Chondrocyte (in vitro differentiated cells): Measurements from ENCODE around the gene ABHD15. TPM values are rescaled to one million over a fixed set of nuclear protein-coding genes. Genes with fewer than 3 reads are reported as not detected.
A peak's percentile ranks its signal among the peaks of the same experiment; 100 is the strongest.

ENCODE experiments used
- DNase-seq: peaks from one replicate; pipeline ENCODE4 v3.0.0; 2021; ENCODE audit warnings: mixed read lengths, low spot score
- H3K27ac Mint-ChIP-seq: one replicate; pipeline ENCODE4 v1.8.0; 2021; ENCODE audit warnings: mild to moderate bottlenecking, moderate library complexity, mixed read lengths; ENCODE audit not compliant: unreplicated experiment
- H3K27me3 Mint-ChIP-seq: 2 replicates; pipeline ENCODE4 v1.8.0; 2021; ENCODE audit warnings: low read depth, mixed read lengths
- H3K36me3 Mint-ChIP-seq: 2 replicates; pipeline ENCODE4 v1.8.0; 2021; ENCODE audit warnings: low read depth, mixed read lengths
- H3K4me1 Mint-ChIP-seq: 2 replicates; pipeline ENCODE4 v1.8.0; 2021; ENCODE audit warnings: low read depth, mild to moderate bottlenecking, mixed read lengths
- H3K4me3 Mint-ChIP-seq: one replicate; pipeline ENCODE4 v1.8.0; 2021; ENCODE audit warnings: mild to moderate bottlenecking, moderate library complexity, mixed read lengths; ENCODE audit not compliant: unreplicated experiment
- H3K9me3 Mint-ChIP-seq: 2 replicates; pipeline ENCODE4 v1.8.0; 2021; ENCODE audit warnings: low read depth, mixed read lengths
- CTCF ChIP-seq: fragments of 200-600 bp; sonication (generic); IDR thresholded peaks from 2 replicates; pipeline ENCODE4 v1.5.0; 2021; ENCODE audit warnings: antibody characterized with exemption, mild to moderate bottlenecking, moderate library complexity
- long read RNA-seq: library from polyadenylated mRNA; stranded (forward); transcript quantifications from one replicate; pipeline ENCODE4 v2.0.0, GENCODE V29; 2021
- total RNA-seq: library from RNA; stranded (reverse); gene quantifications from 3 replicates; pipeline ENCODE4 v1.2.1, GENCODE V29; 2021

Gene ABHD15
- total RNA-seq, result 10.2 to 16.7 TPM (median 11.7 TPM) in 3 replicates
- long read RNA-seq, transcript ABHD15-201 (2 exons, 3,592 nt), result major isoform, 47 of 47 reads
- long read RNA-seq, partial matches to known transcripts, result 0 of 47 reads
- long read RNA-seq, other reads (novel, unspliced or antisense), result 0 of 47 reads

GRCh38 chr17:29566473-29567303 is at the start of gene ABHD15:
ABHD15 (minus strand) TSS chr17:29567037; CDS start chr17:29566966, 71 bp downstream.
- peak within 1 kb of the TSS; percentile 89 for H3K4me3 Mint-ChIP-seq
- H3K27ac Mint-ChIP-seq, result peak within 1 kb of the TSS; percentile 79
- no peaks in the 10 kb centered on the region for H3K27me3 Mint-ChIP-seq
- peaks cover 13% of the 10 kb centered on the region for H3K36me3 Mint-ChIP-seq
- DNase-seq, result peak; percentile 91
- H3K4me1 Mint-ChIP-seq, result peaks cover 25% of the 10 kb centered on the region
- TF ChIP-seq CTCF, result no peak
- H3K9me3 Mint-ChIP-seq, result no peaks in the 10 kb centered on the region

- no peak for TF ChIP-seq CTCF
- DNase-seq, result peak; percentile 87
- H3K4me1 Mint-ChIP-seq, result peaks cover 37% of the 10 kb centered on the region
- H3K9me3 Mint-ChIP-seq, result no peaks in the 10 kb centered on the region
- H3K4me3 Mint-ChIP-seq, result peak overlapping the region; percentile 77
- H3K36me3 Mint-ChIP-seq, result no peaks in the 10 kb centered on the region
- peaks cover 2% of the 10 kb centered on the region for H3K27me3 Mint-ChIP-seq
- peak overlapping the region; percentile 59 for H3K27ac Mint-ChIP-seq
Observed at GRCh38 chr17:29615492-29616299, 48.9 kb upstream of the ABHD15 start.

GRCh38 chr17:29615048-29615385 is 48.2 kb upstream of the ABHD15 start:
- Mint-ChIP-seq H3K4me3 (peak overlapping the region; percentile 77), H3K4me1 (peaks cover 35% of the 10 kb centered on the region), H3K36me3 (no peaks in the 10 kb centered on the region), H3K27ac (peak overlapping the region; percentile 65), H3K27me3 (peaks cover 2% of the 10 kb centered on the region), H3K9me3 (no peaks in the 10 kb centered on the region)
- no peak for DNase-seq
- no peak for TF ChIP-seq CTCF

- no peaks in the 10 kb centered on the region for H3K9me3 Mint-ChIP-seq
- H3K4me1 Mint-ChIP-seq, result peaks cover 30% of the 10 kb centered on the region
- H3K36me3 Mint-ChIP-seq, result no peaks in the 10 kb centered on the region
- no peak for DNase-seq
- peaks cover 2% of the 10 kb centered on the region for H3K27me3 Mint-ChIP-seq
- H3K27ac Mint-ChIP-seq, result peak overlapping the region; percentile 65
- TF ChIP-seq CTCF, result no peak
- peak overlapping the region; percentile 35 for H3K4me3 Mint-ChIP-seq
Observed at GRCh38 chr17:29614349-29615047, 47.7 kb upstream of the ABHD15 start.

- Mint-ChIP-seq H3K4me3 (no peak overlapping the region), H3K27ac (no peak overlapping the region), H3K4me1 (peaks cover 24% of the 10 kb centered on the region), H3K27me3 (peaks cover 2% of the 10 kb centered on the region), H3K9me3 (no peaks in the 10 kb centered on the region), H3K36me3 (no peaks in the 10 kb centered on the region)
- DNase-seq, result peak; percentile 59
- TF ChIP-seq CTCF, result no peak
Observed at GRCh38 chr17:29613856-29614255, 47.0 kb upstream of the ABHD15 start.
